ENCODE results near the gene GNG14. TPM values are rescaled to one million over a fixed set of nuclear protein-coding genes. Genes with fewer than 3 reads are reported as not detected.

Gene GNG14
- total RNA-seq: not detected

DNA sequence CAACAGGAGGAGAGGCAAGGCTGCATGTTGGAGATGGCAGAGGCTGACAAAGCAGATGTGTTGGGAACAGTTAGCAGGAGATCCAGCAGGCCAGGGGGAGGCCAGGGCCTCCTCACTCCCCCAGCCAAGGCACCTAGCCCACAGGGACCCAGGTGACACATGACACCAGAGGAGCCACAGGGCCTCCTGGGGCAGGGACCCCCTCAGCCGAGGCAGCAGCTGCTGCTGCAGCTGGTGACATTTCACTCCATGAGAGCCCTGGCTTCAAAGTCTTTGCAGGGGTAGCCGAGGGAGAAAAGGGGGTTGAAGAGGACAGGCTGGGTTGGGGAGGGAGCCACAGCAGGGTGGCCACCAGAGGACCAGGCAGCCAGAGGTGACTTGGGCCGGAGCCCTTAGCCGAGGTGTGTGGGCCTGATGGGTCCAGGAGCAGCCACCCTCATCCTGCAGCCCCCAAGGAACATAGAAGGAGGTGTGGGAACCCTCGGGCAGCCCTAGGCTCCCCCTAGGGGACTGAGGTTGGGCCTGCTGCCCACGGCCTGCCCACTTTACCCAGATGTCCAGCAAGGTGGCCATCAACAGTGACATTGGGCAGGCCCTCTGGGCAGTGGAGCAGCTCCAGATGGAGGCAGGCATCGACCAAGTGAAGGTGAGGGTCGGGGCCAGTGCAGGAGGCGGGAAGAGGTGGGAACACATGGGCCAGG, at the start of gene GNG14:
TSS of gene GNG14 (plus strand) at position 503 of the 701 bp plus-strand sequence. CDS start at position 554, 51 bp downstream.
- no peak for TF ChIP-seq CTCF (IDR thresholded peaks at IDR 0.05; ENCODE audit: low read depth)

DNA sequence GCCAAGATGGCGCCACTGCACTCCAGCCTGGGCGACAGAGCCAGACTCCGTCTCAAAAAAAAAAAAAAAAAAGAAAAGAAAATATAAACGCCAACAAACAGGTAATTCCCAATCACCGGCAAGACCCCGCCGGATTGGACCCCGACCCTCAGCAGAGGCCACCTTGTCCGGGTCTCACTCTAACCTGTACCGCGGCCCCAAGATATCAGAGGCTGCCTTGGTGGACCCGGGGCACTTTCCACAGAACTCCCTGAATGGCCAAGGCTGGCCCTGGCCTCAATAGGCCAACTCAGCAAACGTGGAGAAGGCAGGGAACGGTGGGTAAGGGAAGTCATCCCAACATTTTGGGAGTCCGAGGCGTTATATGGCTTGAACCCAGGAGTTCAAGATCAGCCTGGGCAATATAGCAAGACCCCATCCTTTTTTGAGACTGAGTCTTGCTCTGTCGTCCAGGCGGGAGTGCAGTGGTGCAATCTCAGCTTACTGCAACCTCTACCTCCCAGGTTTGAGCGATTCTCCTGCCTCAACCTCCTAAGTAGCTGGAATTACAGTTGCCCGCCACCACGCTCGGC, 49.1 kb upstream of the GNG14 start:
- no peak for TF ChIP-seq CTCF (IDR thresholded peaks at IDR 0.05; ENCODE audit: low read depth)

DNA sequence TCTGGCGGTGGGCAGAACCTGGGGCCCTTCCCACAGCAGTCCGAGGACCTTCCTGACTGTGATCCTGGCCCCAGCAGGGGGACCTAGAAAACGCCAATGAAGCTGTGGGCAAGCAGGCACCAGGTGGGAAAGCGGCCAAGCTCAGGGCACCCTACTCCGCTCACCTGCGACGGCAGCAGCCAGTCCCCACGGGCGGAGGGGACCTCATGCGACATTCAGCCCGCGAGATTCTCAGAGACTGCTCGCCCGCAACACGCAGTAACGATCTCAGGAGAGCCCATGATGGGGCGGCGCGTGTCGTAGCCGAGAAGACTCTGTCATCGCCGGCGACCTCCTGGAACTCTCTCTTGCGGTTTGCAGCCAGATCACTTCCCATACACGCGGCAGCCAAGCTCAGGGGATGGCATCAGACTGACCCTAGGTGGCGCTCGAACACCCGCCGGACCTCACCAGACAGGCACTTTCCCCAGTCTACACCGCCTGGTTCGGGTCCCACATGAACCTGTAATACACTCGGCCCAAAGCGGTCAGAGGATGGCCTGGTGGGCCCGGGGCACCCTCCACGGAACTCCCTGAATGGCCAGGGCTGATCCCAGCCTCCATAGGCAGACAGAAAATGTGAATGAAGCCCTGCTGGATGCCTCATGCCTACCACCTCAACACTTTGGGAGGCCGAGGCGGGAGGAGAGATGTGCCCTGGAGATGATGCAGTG, 47.7 kb upstream of the GNG14 start:
- no peak for TF ChIP-seq CTCF (IDR thresholded peaks at IDR 0.05; ENCODE audit: low read depth)

DNA sequence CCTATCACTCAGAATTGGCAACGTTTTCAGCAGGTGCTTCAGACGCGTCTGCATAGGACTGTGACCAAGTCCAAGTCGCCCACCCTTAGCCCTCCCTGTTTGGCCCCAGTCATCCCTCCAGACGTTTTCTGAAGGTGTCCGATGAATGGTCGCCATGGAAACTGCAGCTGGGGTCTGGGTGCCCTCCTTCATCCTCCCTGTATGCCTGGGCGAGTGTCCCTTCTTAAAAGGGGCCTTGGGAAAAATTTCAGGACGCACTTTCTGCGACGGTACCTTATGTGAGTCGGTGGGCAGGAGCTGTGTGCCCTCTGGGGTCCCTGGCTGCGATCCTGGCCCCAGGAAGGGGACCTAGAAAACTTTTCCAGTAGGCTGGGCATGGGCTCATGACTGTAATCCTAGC, 46.3 kb upstream of the GNG14 start:
- TF ChIP-seq CTCF (IDR thresholded peaks at IDR 0.05; ENCODE audit: low read depth): no peak

- no peak for TF ChIP-seq CTCF (IDR thresholded peaks at IDR 0.05; ENCODE audit: low read depth)
Observed at GRCh38 chr19:12642506-12642905, 45.3 kb upstream of the GNG14 start.

GRCh38 chr19:12646551-12646950, 41.2 kb upstream of the GNG14 start:
- TF ChIP-seq CTCF (IDR thresholded peaks at IDR 0.05; ENCODE audit: low read depth): no peak

DNA sequence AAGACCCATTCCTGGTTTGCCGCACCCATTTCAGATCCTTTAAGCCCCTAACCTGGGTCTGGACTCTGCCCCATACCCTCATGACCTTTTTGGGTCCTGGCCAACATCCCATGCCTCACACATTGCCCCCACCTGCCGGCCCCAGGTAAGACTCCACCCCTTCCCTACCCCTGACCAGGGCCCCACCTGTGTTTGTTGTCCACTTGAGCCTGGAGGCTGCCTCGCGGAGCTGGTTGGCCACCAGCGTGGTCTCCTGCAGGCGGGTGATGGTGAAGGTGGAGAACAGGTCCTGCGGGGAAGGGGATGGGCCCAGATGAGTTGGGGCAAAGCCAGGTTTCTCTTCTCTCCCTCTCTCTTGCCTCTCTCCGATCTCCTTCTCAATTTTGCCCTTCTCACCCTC, 40.8 kb upstream of the GNG14 start:
- no peak for TF ChIP-seq CTCF (IDR thresholded peaks at IDR 0.05; ENCODE audit: low read depth)
